K562 (cell line): Measurements from ENCODE around the gene LRMDA. TPM values are rescaled to one million over a fixed set of nuclear protein-coding genes. Genes with fewer than 3 reads are reported as not detected.

Source experiments
- ATAC-seq: fragments of 200-7000 bp; cut with Tn5 transposase; 3 replicates; pipeline ENCODE4 v1.9.1; 2020; ENCODE audit warnings: moderate library complexity
- BruUV-seq: library from RNA; stranded (reverse); fragments of 400-500 nt; replicated peaks from 2 replicates; lab custom pipeline; 2021; lab: Mats Ljungman, UMichigan
- CTCF ChIA-PET: fragments of 300-600 bp; formaldehyde crosslinking; extraction: SDS; loops from one replicate; lab custom pipeline; 2021; ENCODE audit warnings: low intra/inter-chr PET ratio; lab: Yijun Ruan, JAX
- POLR2A ChIA-PET: fragments of 300-600, 350-650 bp; sonication (Branson Sonifier 250); formaldehyde crosslinking; extraction: SDS; loops from one replicate; lab custom pipeline; 2021; ENCODE audit warnings: antibody characterized with exemption, inconsistent platforms; lab: Yijun Ruan, JAX
- DNase-seq, 4 experiments: peaks; one replicate each; pipeline versions ENCODE4 v3.0.0 to v3.0.0-alpha.2; 2011 to 2018; ENCODE audit warnings: low spot score in 3 of 4, mixed read lengths in 3 of 4; ENCODE audit errors: extremely low read depth in 1 of 4
- FAIRE-seq: peaks from 2 replicates; lab custom pipeline; 2011; peaks lifted over from hg19 to GRCh38; lab: Jason Lieb, UNC
- H2AFZ ChIP-seq: 2 replicates; pipeline ENCODE4 v1.6.0; 2011; ENCODE audit warnings: low read depth, low read length, control low read depth, inconsistent platforms
- H3K27ac ChIP-seq: fragments of 200-600 bp; 3 replicates; pipeline ENCODE4 v1.8.0; 2011; ENCODE audit warnings: low read depth, mild to moderate bottlenecking, control low read depth, inconsistent platforms, low read length, moderate library complexity, mixed read lengths; ENCODE audit errors: extremely low read depth
- H3K27me3 ChIP-seq, 2 experiments: fragments of 300-600 bp in 1 of 2; 2 replicates in 1 of 2; 3 replicates in 1 of 2; pipeline versions ENCODE4 v1.6.0 to v1.8.0; 2011; ENCODE audit warnings: inconsistent platforms in 2 of 2, low read length in 2 of 2, mild to moderate bottlenecking in 1 of 2, mixed read lengths in 1 of 2, moderate library complexity in 1 of 2; ENCODE audit not compliant: control insufficient read depth in 2 of 2, insufficient read depth in 2 of 2
- H3K36me3 ChIP-seq: fragments of 300-600 bp; 3 replicates; pipeline ENCODE4 v1.8.0; 2011; ENCODE audit warnings: mild to moderate bottlenecking, low read length, inconsistent platforms; ENCODE audit not compliant: control insufficient read depth, insufficient read depth
- H3K4me1 ChIP-seq, 2 experiments: fragments of 200-600 bp in 1 of 2; replicated peaks in 1 of 2; 2 replicates in 1 of 2; 3 replicates in 1 of 2; pipeline versions ENCODE4 v1.5.1 to v1.8.0; 2011; ENCODE audit warnings: inconsistent platforms in 2 of 2, low read length in 2 of 2, mild to moderate bottlenecking in 1 of 2, mixed read lengths in 1 of 2, moderate library complexity in 1 of 2; ENCODE audit not compliant: control insufficient read depth in 2 of 2, insufficient read depth in 2 of 2
- H3K4me2 ChIP-seq: 2 replicates; pipeline ENCODE4 v1.6.1; 2011; ENCODE audit warnings: low read length, control low read depth, inconsistent platforms, mixed read lengths; ENCODE audit not compliant: insufficient read depth
- H3K4me3 ChIP-seq: fragments of 200-600 bp; sonication (generic), shearing (Covaris generic); 2 replicates; pipeline ENCODE4 v1.5.1; 2016; ENCODE audit warnings: control low read depth, inconsistent platforms
- H3K79me2 ChIP-seq: fragments of 200-600 bp; 3 replicates; pipeline ENCODE4 v1.8.0; 2011; ENCODE audit warnings: low read length, inconsistent platforms; ENCODE audit not compliant: control insufficient read depth, insufficient read depth
- H3K9ac ChIP-seq, 2 experiments: 2 replicates each; pipeline versions ENCODE4 v1.6.0 to v1.6.1; 2011; ENCODE audit warnings: low read depth in 2 of 2, low read length in 2 of 2, control low read depth in 1 of 2, inconsistent platforms in 1 of 2, mild to moderate bottlenecking in 1 of 2, mixed read lengths in 1 of 2; ENCODE audit not compliant: insufficient read depth in 1 of 2
- H3K9me1 ChIP-seq: one replicate; pipeline ENCODE4 v1.6.0; 2011; ENCODE audit warnings: inconsistent platforms, mild to moderate bottlenecking, low read length, moderate library complexity; ENCODE audit not compliant: control insufficient read depth, insufficient read depth
- H3K9me3 ChIP-seq: replicated peaks from 2 replicates; pipeline ENCODE4 v1.5.1; 2011; ENCODE audit warnings: low read depth, low read length, inconsistent platforms; ENCODE audit not compliant: control insufficient read depth, insufficient read depth
- H4K20me1 ChIP-seq: replicated peaks from 2 replicates; pipeline ENCODE4 v1.6.1; 2011; ENCODE audit warnings: low read length, inconsistent platforms, mixed read lengths; ENCODE audit not compliant: control insufficient read depth, insufficient read depth
- ATF7 ChIP-seq: fragments of 450-650 bp; IDR thresholded peaks from 2 replicates; pipeline ENCODE4 v1.7.1; 2014; ENCODE audit warnings: mild to moderate bottlenecking, moderate library complexity
- E2F1 ChIP-seq: sonication (generic); formaldehyde crosslinking; IDR thresholded peaks from 2 replicates; pipeline ENCODE4 v1.8.1; 2023; ENCODE audit warnings: mild to moderate bottlenecking, missing genetic modification reagents, moderate library complexity
- JUN ChIP-seq, 2 experiments: sonication (generic) in 1 of 2; formaldehyde crosslinking in 1 of 2; IDR thresholded peaks; 2 replicates each; pipeline versions ENCODE4 v1.6.1 to v1.8.0; 2012 to 2022; ENCODE audit warnings: borderline replicate concordance in 2 of 2, mild to moderate bottlenecking in 2 of 2, improper control_type of control experiment in 1 of 2, low read depth in 1 of 2, low read length in 1 of 2, missing genetic modification reagents in 1 of 2
- RBM14 ChIP-seq: fragments of 200-400 bp; formaldehyde crosslinking; IDR thresholded peaks from 2 replicates; pipeline ENCODE4 v1.6.1; 2018; ENCODE audit warnings: low read depth, mild to moderate bottlenecking, low read length, moderate library complexity, borderline replicate concordance; ENCODE audit not compliant: insufficient read depth
- SIRT6 ChIP-seq: IDR thresholded peaks from one replicate; pipeline ENCODE4 v1.6.1; 2012; ENCODE audit warnings: low read depth, mild to moderate bottlenecking, control low read depth, inconsistent platforms, low read length, moderate library complexity
- THAP7 ChIP-seq: fragments of 250-450 bp; sonication (Bioruptor Pico); IDR thresholded peaks from 2 replicates; pipeline ENCODE4 v1.5.0; 2021
- TRIM28 ChIP-seq: fragments of 450-650 bp; IDR thresholded peaks from 2 replicates; pipeline ENCODE4 v1.6.1; 2017
- ZNF764 ChIP-seq: fragments of 250-450 bp; sonication (Bioruptor Pico); IDR thresholded peaks from 2 replicates; pipeline ENCODE4 v1.4.0; 2020; ENCODE audit warnings: low read depth, mild to moderate bottlenecking, moderate library complexity
- WGBS: fragments of 100-300 bp; shearing (Covaris generic); methylation state at CpG from one replicate; pipeline ENCODE4 v1.1.6; 2016; ENCODE audit warnings: low coverage, mixed read lengths; ENCODE audit not compliant: insufficient coverage; ENCODE audit errors: missing lambda C conversion rate; 5-methylcytosine and 5-hydroxymethylcytosine counted together
- in situ Hi-C: fragments of 300-500 bp; cut with MboI; formaldehyde crosslinking; loops from 4 replicates; pipeline ENCODE4 v1.15.0; 2018; ENCODE audit warnings: inconsistent platforms, mixed read lengths
- intact Hi-C: fragments of 100-400 bp; cut with micrococcal nuclease; formaldehyde crosslinking; loops from 2 replicates; pipeline ENCODE4 v1.14.2; 2022
- polyA plus RNA-seq, 8 experiments: library from polyadenylated mRNA; depleted of rRNA in 4 of 8; stranded (reverse) in 5 of 8; unstranded in 3 of 8; fragments of >200 nt; fragmentation: Nextera tagmentation in 2 of 8; fragmentation: Illumina TruSeq in 1 of 8; extraction: Ambion mirVana in 2 of 8; extraction: Trizol in 1 of 8; gene quantifications; 2 replicates each; pipeline versions ENCODE4 v1.2.1 to v1.2.3, GENCODE V29; 2011 to 2014; ENCODE audit warnings: inconsistent platforms in 1 of 8, missing spikeins in 1 of 8
- total RNA-seq, 7 experiments: library from RNA; depleted of rRNA in 6 of 7; stranded (reverse); fragments of >200 nt in 6 of 7; fragmentation: Illumina TruSeq in 2 of 7; extraction: Trizol in 2 of 7; gene quantifications; 2 replicates each; pipeline versions ENCODE4 v1.2.1 to v1.2.3, GENCODE V29; 2011 to 2021; ENCODE audit warnings: low replicate concordance in 1 of 7

LRMDA gene
- total and polyA plus RNA-seq, 9 of the 15 experiments (the other 6 are each of a cell fraction or from before 2014, with no cell fraction given): 0.25 TPM; not detected in 8

- TF ChIP-seq ZNF764 (no peak), THAP7 (CRISPR knock-in tag) (no peak), RBM14 (no peak), ATF7 (no peak)
- TF ChIP-seq, all 486 proteins: peak for 0
Measured at GRCh38 chr10:75778665-75779064, 347.2 kb downstream of the LRMDA start (continued).

- no peak for FAIRE-seq
- in situ Hi-C loops: no loop called here
Measured at GRCh38 chr10:75779276-75779675, 347.9 kb downstream of the LRMDA start.

More at GRCh38 chr10:75779276-75779675, 347.9 kb downstream of the LRMDA start:
- Histone ChIP-seq H3K36me3 (no peaks in the 10 kb centered on the region), H3K4me1 (no peaks in the 10 kb centered on the region; a peak in 1 of 5 replicates), H3K27me3 (peaks cover 0 to 6% of the 10 kb centered on the region in 2 experiments; a peak in 3 of 5 replicates), H3K4me3 (no peak overlapping the region), H3K9me3 (no peaks in the 10 kb centered on the region), H3K9me1 (no peaks in the 10 kb centered on the region), H2AFZ (no peak overlapping the region), H3K4me2 (no peak overlapping the region), H4K20me1 (no peaks in the 10 kb centered on the region), H3K27ac (no peak overlapping the region), H3K79me2 (no peaks in the 10 kb centered on the region), H3K9ac (no peak overlapping the region)
- ChIA-PET POLR2A (interaction anchor here (0.8 to 1.4 kb wide), 2 partner anchors 9 to 73 kb away, joined by 3 to 4 read pairs; no protein-coding TSS in a partner anchor), CTCF (no interaction called here)
- WGBS: 0% methylated on average over 1 of the region's 1 CpG
- TF ChIP-seq E2F1 (CRISPR knock-in tag) (no peak), JUN (IDR thresholded peaks at IDR 0.05; ENCODE audit: borderline replicate concordance, low read depth, low read length) (no peak), JUN (CRISPR knock-in tag; IDR thresholded peaks at IDR 0.05; ENCODE audit: borderline replicate concordance) (no peak), SIRT6 (no peak), TRIM28 (no peak)
- no TSS peak for BruUV-seq
- DNase-seq (no peak), ATAC-seq (no peak)
- intact Hi-C loops: no loop called here
